Progenitor cell of endocrine pancreas (in vitro differentiated cells): ENCODE results near the gene SOX18. TPM values are rescaled to one million over a fixed set of nuclear protein-coding genes. Genes with fewer than 3 reads are reported as not detected.

Experiments used
- DNase-seq: peaks from one replicate; pipeline ENCODE4 v3.0.0; 2021; ENCODE audit warnings: low spot score; ENCODE audit not compliant: unreplicated experiment
- H3K27ac Mint-ChIP-seq: 2 replicates; pipeline ENCODE4 v1.8.0; 2021; ENCODE audit warnings: mild to moderate bottlenecking, moderate library complexity, mixed read lengths
- H3K27me3 Mint-ChIP-seq: 2 replicates; pipeline ENCODE4 v1.8.0; 2021; ENCODE audit warnings: mixed read lengths
- H3K36me3 Mint-ChIP-seq: 2 replicates; pipeline ENCODE4 v1.8.0; 2022; ENCODE audit warnings: mixed read lengths; ENCODE audit not compliant: insufficient read depth
- H3K4me1 Mint-ChIP-seq: 2 replicates; pipeline ENCODE4 v1.8.0; 2021; ENCODE audit warnings: low read depth, mixed read lengths
- H3K4me3 Mint-ChIP-seq: 2 replicates; pipeline ENCODE4 v1.8.0; 2021; ENCODE audit warnings: low read depth, mild to moderate bottlenecking, moderate library complexity, mixed read lengths
- H3K9me3 Mint-ChIP-seq: 2 replicates; pipeline ENCODE4 v1.8.0; 2021; ENCODE audit warnings: low read depth, mixed read lengths
- CTCF ChIP-seq: fragments of 200-600 bp; sonication (generic); IDR thresholded peaks from one replicate; pipeline ENCODE4 v1.5.0; 2021; ENCODE audit warnings: antibody characterized with exemption, mild to moderate bottlenecking; ENCODE audit not compliant: unreplicated experiment
- total RNA-seq: library from RNA; stranded (reverse); gene quantifications from 2 replicates; pipeline ENCODE4 v1.2.1, GENCODE V29; 2021

SOX18 gene
- total RNA-seq, 1 donor from 2014 or later: not detected

GRCh38 chr20:64071341-64072332 is 22.2 kb upstream of the SOX18 start:
- TF ChIP-seq CTCF: no peak
- DNase-seq: no peak
- Mint-ChIP-seq H3K27ac (no peak overlapping the region), H3K9me3 (no peaks in the 10 kb centered on the region), H3K36me3 (no peaks in the 10 kb centered on the region), H3K27me3 (no peaks in the 10 kb centered on the region), H3K4me3 (no peak overlapping the region), H3K4me1 (no peaks in the 10 kb centered on the region)

GRCh38 chr20:64070244-64070993 is 21.0 kb upstream of the SOX18 start:
- Mint-ChIP-seq H3K9me3 (no peaks in the 10 kb centered on the region), H3K27ac (no peak overlapping the region), H3K27me3 (no peaks in the 10 kb centered on the region), H3K4me3 (no peak overlapping the region), H3K4me1 (no peaks in the 10 kb centered on the region), H3K36me3 (no peaks in the 10 kb centered on the region)
- TF ChIP-seq CTCF: no peak
- DNase-seq: no peak

- TF ChIP-seq CTCF: peak; percentile 89
- Mint-ChIP-seq H3K36me3 (no peaks in the 10 kb centered on the region), H3K4me3 (no peak overlapping the region), H3K4me1 (peaks cover 2% of the 10 kb centered on the region), H3K27ac (no peak overlapping the region), H3K9me3 (no peaks in the 10 kb centered on the region), H3K27me3 (no peaks in the 10 kb centered on the region)
- peak; percentile 66 for DNase-seq
Measured at GRCh38 chr20:64069614-64070243, 20.3 kb upstream of the SOX18 start.

- no peak overlapping the region for H3K27ac Mint-ChIP-seq
- DNase-seq: no peak
- no peaks in the 10 kb centered on the region for H3K27me3 Mint-ChIP-seq
- peaks cover 3% of the 10 kb centered on the region for H3K4me1 Mint-ChIP-seq
- H3K4me3 Mint-ChIP-seq: no peak overlapping the region
- no peaks in the 10 kb centered on the region for H3K9me3 Mint-ChIP-seq
- no peak for TF ChIP-seq CTCF
- H3K36me3 Mint-ChIP-seq: no peaks in the 10 kb centered on the region
Measured at GRCh38 chr20:64069209-64069613, 19.8 kb upstream of the SOX18 start.
